ENCODE results near the gene QRSL1.

- TF ChIP-seq CTCF (IDR thresholded peaks at IDR 0.05; ENCODE audit: insufficient read depth, low read depth, low read length), result no peak
- no peak for TF ChIP-seq EZH2 (IDR thresholded peaks at IDR 0.05; ENCODE audit: insufficient read depth, low read length)
Measured at GRCh38 chr6:106581468-106581867, 47.9 kb upstream of the QRSL1 start.

All from astrocyte (in vitro differentiated cells and primary cell).